Activated T-cell treated with anti-CD3 and anti-CD28 coated beads, Interleukin-2, amount 50 U/mL, for 72 hours (primary cell): Measurements from ENCODE around the gene PKIG. TPM values are rescaled to one million over a fixed set of nuclear protein-coding genes. Genes with fewer than 3 reads are reported as not detected.

ENCODE experiments used
- ATAC-seq, 2 donors: fragments of 150-1000 bp; cut with Tn5 transposase; replicated peaks in 1 of 2; 2 replicates each; pipeline ENCODE4 v1.10.0; 2021; ENCODE audit warnings: moderate library complexity in 2 of 2, mild to moderate bottlenecking in 1 of 2
- DNase-seq, 2 donors: peaks; one replicate each; pipeline ENCODE4 v3.0.0; 2021 to 2022; ENCODE audit warnings: mixed read lengths in 1 of 2
- H3K27ac Mint-ChIP-seq: one replicate; pipeline ENCODE4 v1.8.0; 2022; ENCODE audit warnings: mild to moderate bottlenecking, moderate library complexity, mixed read lengths
- H3K27me3 Mint-ChIP-seq: one replicate; pipeline ENCODE4 v1.8.0; 2022; ENCODE audit warnings: low read depth, mixed read lengths
- H3K36me3 Mint-ChIP-seq, 2 donors: one replicate each; pipeline ENCODE4 v1.8.0; 2022; ENCODE audit warnings: mixed read lengths in 2 of 2, mild to moderate bottlenecking in 1 of 2; ENCODE audit not compliant: insufficient read depth in 2 of 2
- H3K4me1 Mint-ChIP-seq: one replicate; pipeline ENCODE4 v1.8.0; 2022; ENCODE audit warnings: low read depth, mixed read lengths
- H3K4me3 Mint-ChIP-seq, 2 donors: one replicate each; pipeline ENCODE4 v1.8.0; 2022; ENCODE audit warnings: mild to moderate bottlenecking in 2 of 2, mixed read lengths in 2 of 2, moderate library complexity in 2 of 2
- H3K9me3 Mint-ChIP-seq, 2 donors: one replicate each; pipeline ENCODE4 v1.8.0; 2022; ENCODE audit warnings: mixed read lengths in 2 of 2
- total RNA-seq, 2 donors: library from RNA; stranded (reverse); gene quantifications; one replicate each; pipeline ENCODE4 v1.2.3, GENCODE V29; 2022

The PKIG gene
- total RNA-seq, 2 donors from 2014 or later = 10.3 to 13.6 TPM

DNA sequence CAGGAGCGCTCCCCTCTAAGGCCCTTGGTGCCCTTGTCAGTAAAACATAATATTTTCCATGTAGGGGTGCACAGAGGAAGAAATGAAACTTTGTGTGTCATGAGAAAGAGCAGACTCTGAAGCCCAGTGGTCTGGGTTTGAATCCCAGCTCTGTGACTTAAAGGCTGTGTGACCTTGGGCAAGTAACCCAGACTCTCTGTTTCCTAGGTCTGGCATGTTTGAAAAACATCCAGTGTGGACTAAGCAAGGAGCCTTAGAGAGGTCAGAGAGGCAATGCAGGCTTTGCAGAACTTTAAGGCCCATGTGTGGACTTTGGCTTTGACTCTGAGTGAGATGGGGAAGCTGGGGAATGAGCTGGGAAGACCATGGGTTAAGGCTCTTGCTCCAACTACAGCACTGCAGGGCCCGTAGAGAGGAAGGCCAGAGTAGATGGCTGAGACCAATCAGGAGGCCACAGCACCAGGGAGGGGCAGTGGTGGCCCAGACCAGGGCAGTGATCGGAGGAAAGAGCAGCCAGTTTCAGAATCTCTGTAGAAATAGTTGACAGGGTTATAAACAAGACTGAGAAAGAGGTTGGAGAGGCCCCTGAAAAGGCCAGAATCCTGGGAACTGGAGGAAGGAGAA lies 50.9 kb downstream of the PKIG start:
- H3K9me3 Mint-ChIP-seq = no peaks in the 10 kb centered on the region
- DNase-seq = no peak
- H3K36me3 Mint-ChIP-seq = peaks cover 0 to 1% of the 10 kb centered on the region in 2 donors
- H3K4me3 Mint-ChIP-seq = no peak overlapping the region
- H3K27ac Mint-ChIP-seq = no peak overlapping the region
- no peaks in the 10 kb centered on the region for H3K4me1 Mint-ChIP-seq
- H3K27me3 Mint-ChIP-seq = no peaks in the 10 kb centered on the region
- no peak for ATAC-seq

DNA sequence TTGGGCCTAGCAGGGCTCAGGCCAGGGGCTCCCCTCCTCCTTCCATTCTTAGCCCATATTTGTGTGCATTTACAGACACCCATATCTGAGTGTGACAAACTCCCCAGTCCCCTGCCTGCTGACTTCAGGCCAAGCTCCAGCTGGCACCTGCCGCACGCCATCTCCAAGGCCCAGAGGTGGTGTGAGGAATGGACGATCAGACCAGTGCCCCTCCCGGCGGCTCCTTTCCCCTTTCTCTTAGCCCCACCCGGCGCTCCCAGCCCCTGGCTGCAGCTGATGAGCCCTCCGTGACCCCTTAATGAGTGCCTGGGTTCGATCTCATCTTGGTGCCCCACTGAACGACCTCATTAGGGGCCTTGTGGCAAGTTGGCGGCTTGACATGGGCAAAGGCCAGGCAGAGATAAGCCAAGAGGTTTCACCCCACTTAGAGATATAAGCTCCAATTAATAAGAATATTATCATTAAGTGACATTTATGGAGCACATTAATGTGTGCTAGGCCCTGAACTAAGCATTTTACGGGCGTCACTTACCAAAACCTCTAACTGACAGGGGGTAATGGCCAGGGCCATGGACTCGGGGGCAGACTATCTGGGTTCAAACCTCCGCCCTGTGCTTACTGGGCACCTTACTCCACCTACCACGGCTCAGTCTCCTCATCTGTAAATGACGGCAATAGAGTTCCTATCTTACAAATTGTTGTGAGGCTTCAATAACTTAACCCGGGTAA lies 51.7 kb downstream of the PKIG start:
- ATAC-seq (no peak), DNase-seq (no peak)
- no peaks in the 10 kb centered on the region for H3K4me1 Mint-ChIP-seq
- H3K27ac Mint-ChIP-seq = no peak overlapping the region
- H3K36me3 Mint-ChIP-seq = peaks cover 0 to 1% of the 10 kb centered on the region in 2 donors
- no peaks in the 10 kb centered on the region for H3K9me3 Mint-ChIP-seq
- H3K4me3 Mint-ChIP-seq = no peak overlapping the region
- H3K27me3 Mint-ChIP-seq = no peaks in the 10 kb centered on the region

DNA sequence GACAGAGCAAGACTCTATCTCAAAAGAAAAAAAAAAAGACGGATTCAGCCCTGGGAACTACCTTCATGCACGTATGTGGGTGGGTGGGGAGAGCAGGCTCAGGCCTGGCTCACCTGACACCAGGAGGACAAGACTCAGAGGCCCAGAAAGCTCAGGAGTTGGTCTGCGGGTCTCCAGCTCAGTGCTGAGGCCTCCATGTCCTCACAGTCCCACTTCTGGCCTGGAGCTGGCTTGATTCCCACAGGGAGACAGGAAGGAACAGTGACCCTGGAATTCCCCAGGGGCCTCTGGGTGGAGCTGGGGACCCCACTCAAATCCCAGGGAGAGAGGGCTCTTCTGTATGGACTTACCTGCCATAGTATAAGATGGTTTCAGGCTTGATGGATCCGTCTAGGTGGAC lies 53.5 kb downstream of the PKIG start:
- Mint-ChIP-seq H3K9me3 (no peaks in the 10 kb centered on the region), H3K4me3 (no peak overlapping the region), H3K27ac (no peak overlapping the region), H3K4me1 (peaks cover 5% of the 10 kb centered on the region), H3K27me3 (no peaks in the 10 kb centered on the region), H3K36me3 (peaks cover 0 to 1% of the 10 kb centered on the region in 2 donors)
- no peak for DNase-seq
- no peak for ATAC-seq

DNA sequence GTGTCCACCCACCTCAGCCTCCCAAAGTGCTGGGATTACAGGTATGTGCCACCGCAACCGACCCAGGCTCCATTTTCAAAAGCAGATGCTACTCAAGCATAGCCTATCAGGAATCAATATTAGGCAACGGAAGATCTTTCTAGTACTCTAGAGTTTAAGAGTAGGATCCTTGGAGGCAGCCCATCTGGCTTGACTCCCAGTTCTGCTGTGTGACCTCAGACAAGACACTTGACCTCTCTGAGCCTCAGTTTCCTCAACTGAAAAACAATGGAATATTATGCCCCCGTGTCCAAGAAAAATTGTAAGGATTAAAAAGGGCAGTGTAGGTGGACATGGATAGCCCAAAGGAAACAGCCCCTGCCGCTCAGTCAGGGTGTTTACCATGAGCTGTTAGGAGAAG lies 54.7 kb downstream of the PKIG start:
- Mint-ChIP-seq H3K27ac (no peak overlapping the region), H3K36me3 (peaks cover 0 to 3% of the 10 kb centered on the region in 2 donors), H3K27me3 (no peaks in the 10 kb centered on the region), H3K4me3 (no peak overlapping the region), H3K9me3 (no peaks in the 10 kb centered on the region), H3K4me1 (peaks cover 14% of the 10 kb centered on the region)
- ATAC-seq (no peak), DNase-seq (no peak)

DNA sequence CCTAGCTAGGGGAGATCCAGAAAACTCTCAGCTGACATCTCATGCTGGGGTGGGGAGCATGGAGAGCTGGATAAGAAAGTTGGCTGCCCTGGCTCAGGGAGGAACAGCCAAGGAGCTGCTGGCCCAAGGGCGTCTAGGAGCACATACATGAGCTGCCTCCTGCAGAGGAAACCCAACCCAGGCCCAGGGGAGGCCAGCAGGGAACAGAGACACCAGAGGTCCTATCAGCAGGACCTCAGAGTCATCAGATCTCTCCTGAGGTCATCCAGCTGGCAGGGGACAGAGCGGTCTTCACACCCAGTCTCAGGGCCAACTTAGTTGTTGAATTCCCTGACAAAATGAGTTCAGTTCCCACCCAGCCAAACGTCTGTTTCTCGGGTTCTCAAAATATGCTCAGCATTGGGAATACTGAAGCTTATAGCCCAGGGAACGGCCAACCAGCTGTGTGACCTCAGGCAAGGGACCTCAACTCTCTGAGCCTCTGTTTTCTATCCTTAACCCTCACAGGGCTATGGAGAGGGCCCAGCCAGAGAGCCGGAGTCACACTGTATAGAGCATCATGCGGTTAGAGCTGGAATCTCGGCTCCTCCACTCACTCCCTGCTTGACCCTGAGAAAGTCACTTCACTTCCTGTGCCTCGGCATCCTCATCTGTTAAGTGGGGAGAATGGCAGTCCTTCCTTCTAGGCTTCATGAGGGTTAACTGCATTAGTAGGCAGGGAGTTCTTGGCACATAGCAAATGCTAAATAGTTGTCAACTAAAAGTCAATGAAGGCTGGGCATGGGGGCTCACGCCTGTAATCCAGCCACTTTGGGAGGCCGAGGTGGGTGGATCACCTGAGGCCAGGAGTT lies 55.4 kb downstream of the PKIG start:
- no peak overlapping the region for H3K27ac Mint-ChIP-seq
- no peaks in the 10 kb centered on the region for H3K9me3 Mint-ChIP-seq

DNA sequence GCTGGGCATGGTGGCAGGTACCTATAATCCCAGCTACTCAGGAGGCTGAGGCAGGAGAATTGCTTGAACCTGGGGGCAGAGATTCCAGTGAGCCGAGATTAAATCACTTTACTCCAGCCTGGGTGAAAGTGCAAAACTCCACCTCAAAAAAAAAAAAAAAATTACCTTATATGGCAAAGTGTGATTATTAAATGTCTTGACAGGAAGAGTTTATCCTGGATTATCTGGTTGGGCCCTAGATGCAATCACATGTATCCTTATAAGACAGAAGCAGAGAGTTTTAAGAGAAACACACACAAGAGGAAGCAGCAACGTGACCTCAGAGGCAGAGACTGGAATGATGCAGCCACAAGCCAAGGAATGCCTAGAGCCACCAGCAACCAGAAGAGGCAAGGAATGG lies 58.1 kb downstream of the PKIG start:
- H3K27me3 Mint-ChIP-seq = no peaks in the 10 kb centered on the region
- ATAC-seq (no peak), DNase-seq (no peak)
- no peak overlapping the region for H3K27ac Mint-ChIP-seq
- no peak overlapping the region for H3K4me3 Mint-ChIP-seq
- H3K4me1 Mint-ChIP-seq = peaks cover 48% of the 10 kb centered on the region
- H3K36me3 Mint-ChIP-seq = peaks cover 0 to 3% of the 10 kb centered on the region in 2 donors
- no peaks in the 10 kb centered on the region for H3K9me3 Mint-ChIP-seq

More for the DNA sequence above, 55.4 kb downstream of the PKIG start:
- Mint-ChIP-seq H3K27me3 (no peaks in the 10 kb centered on the region), H3K36me3 (peaks cover 0 to 3% of the 10 kb centered on the region in 2 donors), H3K4me1 (peaks cover 21% of the 10 kb centered on the region), H3K4me3 (no peak overlapping the region)
- no peak for ATAC-seq
- no peak for DNase-seq

GRCh38 chr20:44641325-44641724 lies 58.9 kb downstream of the PKIG start:
- peak overlapping the region in 1 of 2 donors; percentile 50 for H3K4me3 Mint-ChIP-seq
- H3K27me3 Mint-ChIP-seq = no peaks in the 10 kb centered on the region
- no peaks in the 10 kb centered on the region for H3K9me3 Mint-ChIP-seq
- ATAC-seq (no peak), DNase-seq (no peak)
- peaks cover 56% of the 10 kb centered on the region for H3K4me1 Mint-ChIP-seq
- no peak overlapping the region for H3K27ac Mint-ChIP-seq
- peaks cover 0 to 3% of the 10 kb centered on the region in 2 donors for H3K36me3 Mint-ChIP-seq

DNA sequence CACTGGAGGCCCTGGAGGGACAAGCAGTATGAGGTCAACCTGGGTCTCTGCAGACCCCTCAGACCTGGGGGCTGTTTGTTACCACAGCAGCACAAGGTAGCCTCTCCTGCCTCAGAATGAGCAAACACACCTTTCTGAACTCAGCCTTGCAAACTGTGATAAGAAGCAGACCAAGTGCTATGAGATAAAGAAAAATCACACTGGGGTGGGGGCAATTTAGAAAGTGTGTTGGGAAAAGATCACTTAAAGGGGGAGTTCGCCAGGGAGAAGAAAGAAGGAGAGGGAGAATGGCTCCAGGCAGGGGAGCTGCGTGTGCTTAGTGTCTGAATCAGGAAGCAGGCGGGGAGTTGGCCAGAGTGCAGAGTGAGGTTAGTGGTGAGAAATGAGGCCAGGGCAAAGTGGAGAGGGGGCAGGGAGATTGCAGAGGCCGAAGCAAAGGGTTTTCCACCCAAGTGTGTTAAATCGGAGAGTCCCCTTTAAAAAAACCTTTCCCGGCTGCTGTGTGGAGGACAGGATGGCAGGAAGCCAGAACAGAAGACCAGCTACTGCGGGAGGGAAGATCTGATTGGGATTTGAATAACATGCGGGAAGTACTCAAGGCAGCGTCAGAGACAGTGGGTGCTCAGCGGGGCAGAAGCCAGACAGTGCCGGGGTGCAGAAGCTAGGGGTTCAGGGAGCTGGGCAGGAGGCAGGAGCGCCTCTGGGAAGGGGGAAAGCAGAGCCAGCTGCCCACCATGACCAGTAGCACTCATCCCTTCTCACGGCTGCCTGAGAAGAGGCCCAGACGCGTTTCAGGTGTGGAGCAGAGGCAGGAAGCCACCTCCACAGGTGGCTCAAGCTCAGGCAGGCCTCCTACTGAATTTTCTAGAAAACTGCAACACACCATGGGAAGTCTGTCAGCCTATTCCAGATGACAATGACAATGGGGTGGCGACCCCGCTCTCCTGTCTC lies 60.1 kb downstream of the PKIG start:
- Mint-ChIP-seq H3K4me1 (peaks cover 67% of the 10 kb centered on the region), H3K4me3 (peak overlapping the region; percentile 69 to 80), H3K36me3 (peaks cover 0 to 3% of the 10 kb centered on the region in 2 donors), H3K27me3 (no peaks in the 10 kb centered on the region), H3K27ac (peak overlapping the region; percentile 61), H3K9me3 (no peaks in the 10 kb centered on the region)
- DNase-seq (peak in 1 of 2 donors; percentile 43), ATAC-seq (peak; percentile 33 to 41)

DNA sequence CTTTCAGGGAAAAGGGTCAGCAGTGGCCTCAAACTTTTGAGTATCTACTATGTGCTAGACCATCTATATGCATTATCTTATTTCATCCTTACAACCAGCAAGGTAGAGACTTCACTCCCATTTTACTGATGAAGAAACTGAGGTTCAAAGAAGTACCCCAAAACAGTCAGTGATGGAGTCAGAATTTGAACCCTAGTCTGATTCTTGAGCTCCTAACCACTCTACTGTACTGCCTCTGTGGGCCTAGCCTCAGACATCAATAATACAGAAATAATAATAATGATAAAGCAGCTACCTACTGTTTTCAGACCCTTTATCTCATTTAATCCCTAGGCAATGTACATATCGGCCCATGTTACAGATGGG lies 60.8 kb downstream of the PKIG start:
- ATAC-seq (no peak), DNase-seq (no peak)
- H3K4me3 Mint-ChIP-seq = peak overlapping the region; percentile 69 to 80
- peaks cover 70% of the 10 kb centered on the region for H3K4me1 Mint-ChIP-seq
- H3K27me3 Mint-ChIP-seq = no peaks in the 10 kb centered on the region
- peaks cover 0 to 3% of the 10 kb centered on the region in 2 donors for H3K36me3 Mint-ChIP-seq
- peak overlapping the region; percentile 67 for H3K27ac Mint-ChIP-seq
- H3K9me3 Mint-ChIP-seq = no peaks in the 10 kb centered on the region

DNA sequence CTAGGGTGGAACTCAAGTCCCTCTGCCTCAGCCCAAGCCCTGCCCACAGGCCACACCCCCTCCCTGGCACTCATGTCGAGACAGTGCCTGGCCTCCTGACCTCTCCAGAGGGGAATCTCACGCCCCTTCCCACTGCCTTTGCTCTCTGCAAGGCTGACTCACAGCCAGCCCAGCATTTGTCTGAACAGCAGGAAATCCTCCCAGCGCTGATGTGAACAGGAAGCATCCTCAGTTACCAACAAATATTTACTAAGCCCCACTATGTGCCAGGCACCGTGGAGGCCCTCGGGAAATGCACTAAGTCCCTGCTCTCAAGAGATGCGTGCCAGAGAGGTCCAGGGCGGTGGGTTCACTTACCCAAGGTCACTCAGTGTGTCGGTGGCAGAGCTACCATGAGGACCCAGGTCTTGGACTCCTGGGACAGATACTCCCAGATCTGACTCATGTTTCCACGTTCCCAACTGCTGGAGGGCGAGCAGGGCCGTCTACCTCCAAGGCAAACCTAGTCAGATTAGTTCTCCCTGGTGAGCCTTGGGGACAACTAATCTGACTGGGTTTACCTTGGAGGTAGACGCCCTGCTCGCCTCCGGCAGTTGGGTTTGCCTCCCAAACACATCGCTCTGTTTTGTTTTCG lies 61.3 kb downstream of the PKIG start:
- H3K36me3 Mint-ChIP-seq = peaks cover 0 to 3% of the 10 kb centered on the region in 2 donors
- peak; percentile 20 to 34 for ATAC-seq
- H3K4me1 Mint-ChIP-seq = peaks cover 76% of the 10 kb centered on the region
- H3K27ac Mint-ChIP-seq = peak overlapping the region; percentile 67
- DNase-seq = peak; percentile 35 to 38
- no peaks in the 10 kb centered on the region for H3K27me3 Mint-ChIP-seq
- H3K9me3 Mint-ChIP-seq = no peaks in the 10 kb centered on the region
- peak overlapping the region; percentile 72 to 80 for H3K4me3 Mint-ChIP-seq

DNA sequence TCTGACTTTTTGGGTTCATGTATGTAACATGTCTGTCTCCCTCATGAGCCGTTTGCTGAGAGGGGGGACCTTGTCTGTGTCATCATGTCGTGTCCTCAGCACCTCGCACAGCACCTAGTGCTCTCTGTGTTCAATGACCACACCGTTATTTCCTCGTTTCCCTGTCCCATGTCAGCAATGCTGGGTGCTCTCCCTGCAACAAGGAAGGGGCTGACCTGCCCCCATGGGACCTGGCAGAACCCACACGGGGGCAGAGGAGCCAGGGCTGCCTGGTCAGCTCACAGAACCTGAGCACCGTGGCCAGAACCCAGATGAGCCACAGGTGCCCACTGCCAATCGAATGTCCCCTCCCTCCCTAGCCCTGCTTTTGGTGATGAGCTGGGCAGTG lies 61.8 kb downstream of the PKIG start:
- Mint-ChIP-seq H3K27ac (no peak overlapping the region), H3K9me3 (no peaks in the 10 kb centered on the region), H3K4me1 (peaks cover 81% of the 10 kb centered on the region), H3K4me3 (peak overlapping the region; percentile 70 to 72), H3K36me3 (peaks cover 0 to 3% of the 10 kb centered on the region in 2 donors), H3K27me3 (no peaks in the 10 kb centered on the region)
- ATAC-seq (peak in 1 of 2 donors; percentile 5), DNase-seq (no peak)

GRCh38 chr20:44644667-44645131 lies 62.3 kb downstream of the PKIG start:
- DNase-seq = peak; percentile 29 to 37
- Mint-ChIP-seq H3K27me3 (no peaks in the 10 kb centered on the region), H3K36me3 (peaks cover 0 to 3% of the 10 kb centered on the region in 2 donors), H3K9me3 (no peaks in the 10 kb centered on the region), H3K4me3 (peak overlapping the region; percentile 70 to 72), H3K27ac (peak overlapping the region; percentile 87), H3K4me1 (peaks cover 85% of the 10 kb centered on the region)
- peak; percentile 57 for ATAC-seq
